ENCODE measurements around the gene SH3GL2.

- TF ChIP-seq POLR2AphosphoS5 (IDR thresholded peaks at IDR 0.05; ENCODE audit: low read depth, low read length) (no peak), TAF1 (IDR thresholded peaks at IDR 0.05; ENCODE audit: borderline replicate concordance, low read depth, low read length) (no peak), POLR2A (IDR thresholded peaks at IDR 0.05; ENCODE audit: low read depth, low read length) (no peak)
These were observed 45.1 kb downstream of the SH3GL2 start for GRCh38 chr9:17623965-17624364.
